Nephron (organoid): ENCODE data around the gene PCED1B.

ENCODE experiments used
- H3K27ac Mint-ChIP-seq, 3 experiments: 2 replicates each; pipeline ENCODE4 v1.8.0; 2020; ENCODE audit warnings: mixed read lengths in 3 of 3, mild to moderate bottlenecking in 2 of 3, moderate library complexity in 1 of 3
- H3K27me3 Mint-ChIP-seq: 2 replicates; pipeline ENCODE4 v1.8.0; 2021; ENCODE audit warnings: low read depth, mild to moderate bottlenecking, moderate library complexity, mixed read lengths
- H3K36me3 Mint-ChIP-seq: 2 replicates; pipeline ENCODE4 v1.8.0; 2020; ENCODE audit warnings: low read depth, mixed read lengths
- H3K4me1 Mint-ChIP-seq: 2 replicates; pipeline ENCODE4 v1.8.0; 2020; ENCODE audit warnings: mixed read lengths
- H3K4me3 Mint-ChIP-seq, 3 experiments: 2 replicates each; pipeline ENCODE4 v1.8.0; 2020; ENCODE audit warnings: mild to moderate bottlenecking in 3 of 3, mixed read lengths in 3 of 3, moderate library complexity in 2 of 3
- H3K9me3 Mint-ChIP-seq: 2 replicates; pipeline ENCODE4 v1.8.0; 2020; ENCODE audit warnings: mixed read lengths
- TF ChIP-seq, protein P1 (sequence below), 3 experiments: fragments of 200-600 bp; sonication (generic); IDR thresholded peaks; one replicate each; pipeline ENCODE4 v1.5.0; 2021; ENCODE audit warnings: antibody characterized with exemption in 3 of 3; ENCODE audit not compliant: unreplicated experiment in 3 of 3

PCED1B gene

DNA sequence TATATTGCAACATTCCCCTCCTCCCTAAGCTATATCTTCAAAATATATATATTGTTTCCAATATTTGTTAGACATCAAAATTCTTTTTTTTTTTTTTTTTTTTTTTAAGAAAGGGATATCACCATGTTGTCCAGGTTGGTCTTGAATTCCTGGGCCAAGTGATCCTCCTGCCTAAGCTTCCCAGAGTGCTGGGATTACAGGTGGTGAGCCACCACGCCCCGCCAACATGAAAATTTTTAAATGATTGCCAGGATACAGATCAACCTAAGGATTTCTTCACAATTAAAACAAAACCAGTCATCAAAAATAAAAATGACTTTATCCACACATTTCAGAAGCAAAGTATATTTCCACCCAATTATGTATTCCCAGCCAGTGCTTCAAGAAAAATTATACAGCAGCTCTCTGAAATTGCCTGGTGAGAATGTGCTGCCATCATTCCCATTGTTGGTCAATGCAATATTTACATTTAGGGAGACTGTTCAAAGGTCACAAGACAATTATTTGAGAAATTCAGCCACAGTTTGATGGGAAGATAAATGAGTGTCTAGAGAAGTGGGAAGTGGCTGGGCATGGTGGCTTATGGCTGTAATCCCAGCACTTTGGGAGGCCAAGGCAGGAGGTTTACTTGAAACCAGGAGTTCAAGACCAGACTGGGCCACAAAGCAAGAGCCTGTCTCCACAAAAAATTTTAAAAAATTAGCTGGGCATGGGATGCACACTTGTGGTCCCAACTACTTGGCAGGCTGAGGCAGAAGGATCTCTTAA is 142.0 kb downstream of the PCED1B start:
- Mint-ChIP-seq H3K36me3 (no peaks in the 10 kb centered on the region), H3K4me3 (no peak overlapping the region), H3K27ac (peak overlapping the region; percentile 37 to 56 (median 39)), H3K27me3 (no peaks in the 10 kb centered on the region), H3K4me1 (peaks cover 26% of the 10 kb centered on the region), H3K9me3 (no peaks in the 10 kb centered on the region)
- TF ChIP-seq, protein P1, sequence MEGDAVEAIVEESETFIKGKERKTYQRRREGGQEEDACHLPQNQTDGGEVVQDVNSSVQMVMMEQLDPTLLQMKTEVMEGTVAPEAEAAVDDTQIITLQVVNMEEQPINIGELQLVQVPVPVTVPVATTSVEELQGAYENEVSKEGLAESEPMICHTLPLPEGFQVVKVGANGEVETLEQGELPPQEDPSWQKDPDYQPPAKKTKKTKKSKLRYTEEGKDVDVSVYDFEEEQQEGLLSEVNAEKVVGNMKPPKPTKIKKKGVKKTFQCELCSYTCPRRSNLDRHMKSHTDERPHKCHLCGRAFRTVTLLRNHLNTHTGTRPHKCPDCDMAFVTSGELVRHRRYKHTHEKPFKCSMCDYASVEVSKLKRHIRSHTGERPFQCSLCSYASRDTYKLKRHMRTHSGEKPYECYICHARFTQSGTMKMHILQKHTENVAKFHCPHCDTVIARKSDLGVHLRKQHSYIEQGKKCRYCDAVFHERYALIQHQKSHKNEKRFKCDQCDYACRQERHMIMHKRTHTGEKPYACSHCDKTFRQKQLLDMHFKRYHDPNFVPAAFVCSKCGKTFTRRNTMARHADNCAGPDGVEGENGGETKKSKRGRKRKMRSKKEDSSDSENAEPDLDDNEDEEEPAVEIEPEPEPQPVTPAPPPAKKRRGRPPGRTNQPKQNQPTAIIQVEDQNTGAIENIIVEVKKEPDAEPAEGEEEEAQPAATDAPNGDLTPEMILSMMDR (IDR thresholded peaks at IDR 0.05; ENCODE audit: unreplicated experiment in 3 of 3): no peak

DNA sequence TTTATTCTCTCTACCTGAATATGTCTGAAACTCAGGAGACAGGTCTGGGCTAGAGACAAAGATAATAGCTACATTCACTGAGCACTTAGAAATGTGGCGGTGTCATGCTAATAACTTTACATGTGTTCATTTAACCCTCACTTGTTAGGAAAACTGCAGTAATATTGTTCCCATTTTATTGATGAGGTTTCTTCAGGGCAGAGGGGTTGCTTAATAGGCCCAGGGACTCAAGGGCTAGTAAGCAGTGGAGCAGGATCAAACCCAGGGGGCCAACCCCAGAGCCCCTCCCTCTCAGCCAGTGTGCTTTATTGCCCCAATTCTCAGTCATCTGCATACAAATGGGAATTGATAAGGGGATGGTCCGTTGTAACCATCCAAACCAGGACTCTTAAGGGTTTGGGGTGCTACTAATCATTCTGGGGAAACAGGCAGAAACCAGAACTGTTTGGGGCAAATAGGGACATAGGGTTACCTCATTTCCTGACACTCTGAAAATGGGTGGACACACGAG is 143.2 kb downstream of the PCED1B start:
- H3K9me3 Mint-ChIP-seq: no peaks in the 10 kb centered on the region
- TF ChIP-seq, protein P1 (IDR thresholded peaks at IDR 0.05; ENCODE audit: unreplicated experiment in 3 of 3): no peak

DNA sequence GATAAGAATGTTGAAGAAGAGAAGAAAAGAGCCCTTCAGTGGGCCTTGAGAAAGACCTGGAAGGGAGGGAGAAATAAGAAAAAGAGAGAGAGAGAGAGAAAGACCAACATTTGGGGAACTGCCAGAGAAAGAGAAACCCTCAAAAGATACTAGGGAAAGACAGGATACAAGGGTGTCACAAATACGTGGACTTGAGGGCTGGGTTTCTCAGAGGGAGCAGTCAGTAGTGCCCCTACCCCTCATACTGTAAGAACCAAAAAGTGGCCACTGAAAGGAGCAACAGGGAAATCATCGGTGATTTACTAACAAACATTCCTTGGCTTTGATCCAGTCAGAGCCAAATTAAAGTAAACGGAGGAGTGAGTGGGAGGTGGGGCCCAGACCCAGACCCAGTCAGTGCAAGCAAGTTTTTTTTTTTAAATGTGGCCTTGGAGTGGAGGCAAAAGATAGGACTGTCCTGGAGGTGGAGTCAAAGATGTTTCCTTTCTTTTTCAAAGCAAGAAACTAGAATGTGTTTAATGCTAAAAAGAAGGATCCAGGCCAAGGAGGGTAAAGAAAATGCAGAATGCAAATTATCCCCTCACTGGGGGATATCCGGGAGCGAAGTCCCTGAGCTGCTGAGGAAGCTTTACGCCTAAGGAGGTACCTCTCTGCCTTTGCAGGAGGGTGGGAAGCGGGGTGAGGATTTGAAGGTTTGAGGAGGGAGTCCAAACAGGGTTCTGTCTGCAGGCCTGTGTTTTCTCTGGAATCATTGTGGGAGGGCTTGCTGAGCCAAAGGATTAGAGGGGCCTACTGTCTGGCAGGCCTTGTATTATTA is 143.8 kb downstream of the PCED1B start:
- TF ChIP-seq, protein P1 (IDR thresholded peaks at IDR 0.05; ENCODE audit: unreplicated experiment in 3 of 3): no peak
- Mint-ChIP-seq H3K36me3 (no peaks in the 10 kb centered on the region), H3K27me3 (no peaks in the 10 kb centered on the region), H3K9me3 (no peaks in the 10 kb centered on the region), H3K4me1 (peaks cover 26% of the 10 kb centered on the region), H3K27ac (peak overlapping the region; percentile 96 to 98 (median 98)), H3K4me3 (peak overlapping the region; percentile 26 to 61 (median 58))

More for the DNA sequence above, 143.2 kb downstream of the PCED1B start:
- Mint-ChIP-seq H3K27ac (peak overlapping the region; percentile 96 to 98 (median 98)), H3K4me1 (peaks cover 26% of the 10 kb centered on the region), H3K27me3 (no peaks in the 10 kb centered on the region), H3K36me3 (no peaks in the 10 kb centered on the region), H3K4me3 (peak overlapping the region in 1 of 3 experiments; percentile 61)

DNA sequence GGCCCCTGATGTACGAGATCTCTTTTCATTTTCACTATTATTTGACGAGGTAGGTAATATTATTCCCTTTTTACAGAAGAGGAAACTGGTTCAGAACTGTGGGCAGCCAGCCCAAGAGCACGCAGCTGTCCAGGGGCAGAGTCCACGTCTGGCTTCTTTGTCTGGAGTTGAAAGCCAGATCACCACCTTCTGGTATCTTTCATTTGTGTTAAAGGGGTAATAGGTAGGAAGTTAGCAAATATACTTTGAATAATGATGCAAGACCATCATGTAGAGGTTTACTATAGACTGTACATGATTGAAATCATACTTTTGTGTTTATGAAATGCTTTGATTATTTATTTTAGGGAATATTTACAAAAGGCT is 144.4 kb downstream of the PCED1B start:
- Mint-ChIP-seq H3K4me3 (peak overlapping the region; percentile 26 to 61 (median 58)), H3K27me3 (no peaks in the 10 kb centered on the region), H3K4me1 (peaks cover 26% of the 10 kb centered on the region), H3K27ac (peak overlapping the region; percentile 96 to 98 (median 98)), H3K9me3 (no peaks in the 10 kb centered on the region), H3K36me3 (no peaks in the 10 kb centered on the region)
- TF ChIP-seq, protein P1 (IDR thresholded peaks at IDR 0.05; ENCODE audit: unreplicated experiment in 3 of 3): no peak

DNA sequence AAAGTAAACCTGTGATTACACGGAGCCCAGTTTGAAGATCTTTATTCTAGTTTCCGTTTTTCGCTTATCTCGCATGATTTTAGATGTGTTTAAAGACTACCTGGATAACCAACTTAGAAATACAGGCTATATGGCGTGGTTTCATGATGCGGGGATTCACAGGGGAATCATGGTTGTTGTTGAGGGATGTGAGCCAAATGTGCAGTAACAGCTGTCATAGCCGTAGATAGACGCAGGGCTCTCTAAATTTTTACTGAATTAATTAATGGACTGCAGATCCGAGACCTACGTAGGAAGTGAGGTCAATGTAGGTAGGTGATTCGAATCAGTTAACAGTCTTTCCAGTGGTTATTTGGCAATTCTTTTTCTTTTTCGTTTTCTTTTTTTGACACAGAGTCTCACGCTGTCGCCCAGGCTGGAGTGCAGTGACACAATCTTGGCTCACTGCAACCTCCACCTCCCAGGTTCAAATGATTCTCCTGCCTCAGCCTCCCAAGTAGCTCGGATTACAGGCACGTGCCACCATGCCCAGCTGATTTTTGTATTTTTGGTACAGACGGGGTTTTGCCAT is 145.2 kb downstream of the PCED1B start:
- peak overlapping the region in 2 of 3 experiments; percentile 41 to 61 for H3K4me3 Mint-ChIP-seq
- TF ChIP-seq, protein P1 (IDR thresholded peaks at IDR 0.05; ENCODE audit: unreplicated experiment in 3 of 3): no peak
- H3K27ac Mint-ChIP-seq: peak overlapping the region; percentile 84 to 98 (median 95)
- no peaks in the 10 kb centered on the region for H3K27me3 Mint-ChIP-seq
- no peaks in the 10 kb centered on the region for H3K9me3 Mint-ChIP-seq
- H3K4me1 Mint-ChIP-seq: peaks cover 26% of the 10 kb centered on the region
- no peaks in the 10 kb centered on the region for H3K36me3 Mint-ChIP-seq
